K562 treated with DMSO at 1 percent for 24 hours (cell line): ENCODE measurements around the gene HSPD1. TPM values are rescaled to one million over a fixed set of nuclear protein-coding genes. Genes with fewer than 3 reads are reported as not detected.

Source experiments
- total RNA-seq: library from RNA; unstranded; fragments of 300-600 nt; gene quantifications from 2 replicates; pipeline ENCODE4 v1.2.3, GENCODE V29; 2022; ENCODE audit warnings: low read depth; ENCODE audit not compliant: insufficient read depth

The HSPD1 gene
- 145 and 151 TPM in 2 replicates for total RNA-seq

DNA sequence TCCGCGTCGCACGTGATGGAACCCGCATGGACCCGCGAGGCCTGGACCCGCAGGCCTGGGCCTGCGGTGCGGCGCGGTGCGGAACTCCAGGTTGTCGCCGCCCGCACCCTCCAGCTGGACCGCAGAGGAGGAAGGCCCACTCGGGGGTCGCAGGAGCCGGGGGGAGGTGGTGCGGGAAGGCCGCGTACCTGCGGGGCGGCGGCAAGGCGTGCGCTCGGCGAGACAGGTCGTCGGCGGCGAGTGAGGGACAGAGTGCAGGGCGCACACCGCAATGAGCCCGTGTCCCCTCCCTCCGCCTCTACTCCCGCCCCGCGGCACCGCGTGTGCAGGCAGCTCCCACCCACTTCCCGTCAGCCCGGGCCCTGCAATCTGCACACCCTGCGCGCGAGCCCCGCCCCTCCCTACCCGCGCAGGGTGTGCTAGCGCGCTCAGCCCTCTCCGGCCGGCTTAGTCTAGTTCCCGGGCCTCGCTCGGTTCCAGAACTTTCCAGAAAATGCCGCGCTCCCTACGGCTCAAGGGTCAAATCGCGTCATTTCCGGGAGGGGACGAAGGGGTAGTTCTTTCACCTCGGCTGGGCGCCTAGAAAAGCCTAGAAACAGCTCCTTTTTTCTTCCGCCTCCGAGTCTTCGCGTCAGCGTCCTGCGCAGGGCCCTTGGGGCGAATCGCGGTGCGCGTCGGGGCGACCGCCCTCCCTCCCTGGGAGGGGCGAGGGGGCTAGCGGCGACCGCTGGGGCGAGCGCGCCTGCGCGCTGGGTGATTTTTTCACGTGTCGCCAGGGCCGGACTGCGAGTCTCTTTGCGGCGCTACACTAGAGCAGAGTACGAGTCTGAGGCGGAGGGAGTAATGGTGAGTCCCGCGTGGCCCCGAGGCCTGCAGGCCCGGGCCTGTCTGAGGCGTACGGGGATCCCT lies at the start of gene HSPD1, which contains the start of gene HSPE1:
HSPD1 (minus strand) TSS at position 247 of the 909 bp plus-strand sequence. CDS start 992 bp downstream, outside the sequence.
HSPE1 (plus strand) TSS at position 786 of the 909 bp plus-strand sequence; CDS start at position 844, 58 bp downstream.

DNA sequence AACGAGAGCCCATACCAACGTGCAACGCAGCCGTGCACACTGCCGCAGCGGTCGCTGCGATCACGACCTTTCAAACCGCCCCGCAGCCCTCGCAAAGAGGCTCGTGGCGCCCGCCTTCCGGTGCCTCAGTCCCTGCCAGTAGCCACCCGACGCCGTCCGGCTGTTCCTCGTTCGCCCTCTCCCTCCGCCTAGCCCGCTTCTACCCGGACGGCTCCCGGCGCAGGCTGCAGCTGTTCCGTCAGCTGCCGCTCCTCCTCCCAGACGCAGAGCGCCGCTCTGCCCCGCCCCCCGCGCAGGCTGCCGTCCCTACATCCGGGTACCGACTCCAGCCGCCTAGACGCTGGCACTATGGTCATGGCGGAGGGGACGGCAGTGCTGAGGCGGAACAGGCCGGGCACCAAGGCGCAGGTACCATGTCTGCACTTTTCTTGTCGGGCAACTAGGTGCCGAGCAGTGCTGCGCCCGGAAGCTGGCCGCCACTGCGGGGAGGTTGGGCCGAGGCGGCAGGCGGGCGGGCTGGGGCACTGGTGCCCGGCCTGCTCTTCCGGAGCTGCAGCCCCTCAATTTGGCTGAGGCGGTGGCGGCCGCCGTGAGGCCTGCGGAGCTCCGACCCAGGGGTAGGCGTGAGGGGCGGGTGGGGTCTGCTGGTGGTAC lies 16.2 kb upstream of the HSPD1 start, which contains the start of gene MOB4:
MOB4 (plus strand) TSS at position 328 of the 654 bp plus-strand sequence; CDS start at position 349, 21 bp downstream.

DNA sequence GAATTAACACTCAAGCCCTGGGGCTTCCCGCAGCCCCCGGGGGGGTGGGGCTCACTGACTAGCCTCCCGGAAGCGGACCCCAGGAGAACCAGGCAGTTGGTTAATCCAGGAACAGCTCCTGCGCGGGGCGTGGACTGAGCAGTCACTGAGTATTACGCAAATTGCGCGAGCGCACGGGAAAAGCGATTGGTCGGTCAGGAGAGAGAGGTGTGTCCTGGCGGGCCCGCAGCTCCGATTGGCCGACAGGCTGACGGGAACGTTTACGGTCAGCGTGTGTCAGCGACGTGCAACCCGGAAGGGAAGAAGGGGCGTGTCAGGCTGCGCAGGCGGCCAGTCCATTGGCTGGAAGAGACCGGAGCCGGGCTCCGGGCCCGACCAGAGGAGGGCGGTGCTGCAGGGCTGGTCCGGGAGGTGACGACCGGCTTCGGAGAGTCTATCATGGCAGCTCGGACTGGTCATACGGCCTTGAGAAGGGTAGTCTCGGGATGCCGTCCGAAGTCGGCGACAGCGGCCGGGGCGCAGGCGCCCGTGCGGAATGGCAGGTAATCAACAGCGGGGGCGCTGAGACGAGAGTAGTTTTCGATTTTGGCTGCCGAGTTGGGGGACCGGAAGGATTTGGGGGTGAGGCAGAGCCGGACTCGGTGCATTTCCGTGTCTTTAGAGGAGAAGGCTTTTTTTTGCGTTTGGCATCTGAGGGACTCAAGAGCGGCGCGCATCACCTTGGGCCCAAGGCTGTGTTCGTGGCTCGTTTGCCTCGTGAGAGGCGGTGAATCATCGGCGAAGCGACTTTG lies 46.3 kb downstream of the HSPD1 start, which contains the start of gene COQ10B:
COQ10B (plus strand) TSS at position 430 of the 791 bp plus-strand sequence; CDS start at position 439, 9 bp downstream.

Other genes with a start within 250 kb of the HSPD1 start
- gene ANKRD44, start 189.1 kb downstream of the HSPD1 start, total RNA-seq: 0.05 TPM in 1 of 2 replicates, not detected in the other
- 45.7 and 50.9 TPM in 2 replicates for gene SF3B1, start 64.8 kb downstream of the HSPD1 start, total RNA-seq
- 6.5 and 6.8 TPM in 2 replicates for gene COQ10B, start 46.3 kb downstream of the HSPD1 start, total RNA-seq
- 103 and 108 TPM in 2 replicates for gene HSPE1, start 539 bp upstream of the HSPD1 start, total RNA-seq
- 15.9 and 18.3 TPM in 2 replicates for gene MOB4, start 16.2 kb upstream of the HSPD1 start, total RNA-seq
- gene RFTN2, start 175.7 kb upstream of the HSPD1 start, total RNA-seq: 0.10 TPM in 1 of 2 replicates, not detected in the other
- 6.9 and 7.1 TPM in 2 replicates for gene MARS2, start 205.5 kb upstream of the HSPD1 start, total RNA-seq